Psoas muscle (tissue), 8 donors: Measurements from ENCODE around the gene ARHGAP19. TPM values are rescaled to one million over a fixed set of nuclear protein-coding genes. Genes with fewer than 3 reads are reported as not detected.
A peak's percentile ranks its signal among the peaks of the same experiment; 100 is the strongest.

Experiments used
- ATAC-seq, 4 donors: fragments of 200-7000 bp; cut with Tn5 transposase; one replicate each; pipeline ENCODE4 v1.9.1; 2020; ENCODE audit warnings: moderate library complexity in 3 of 4, mild to moderate bottlenecking in 2 of 4
- DNase-seq, 2 donors: peaks; one replicate each; pipeline ENCODE4 v3.0.0-alpha.2; 2020
- H3K27ac ChIP-seq: fragments of 200-600 bp; one replicate; pipeline ENCODE4 v1.8.0; 2022
- H3K27me3 ChIP-seq, 3 donors: fragments of 200-600 bp in 1 of 3; one replicate each; pipeline versions ENCODE4 v1.6.1 to v1.8.0; 2013 to 2022; ENCODE audit warnings: low read length in 2 of 3, mild to moderate bottlenecking in 2 of 3, moderate library complexity in 1 of 3; ENCODE audit not compliant: insufficient read depth in 3 of 3
- H3K36me3 ChIP-seq, 2 donors: fragments of 200-600 bp in 1 of 2; one replicate each; pipeline versions ENCODE4 v1.6.1 to v1.8.0; 2013 to 2022; ENCODE audit warnings: low read depth in 1 of 2, mild to moderate bottlenecking in 1 of 2, moderate library complexity in 1 of 2; ENCODE audit not compliant: insufficient read depth in 1 of 2
- H3K4me1 ChIP-seq: fragments of 200-600 bp; one replicate; pipeline ENCODE4 v1.8.0; 2022
- H3K4me3 ChIP-seq: fragments of 200-600 bp; one replicate; pipeline ENCODE4 v1.8.0; 2022; ENCODE audit warnings: mild to moderate bottlenecking
- H3K9me3 ChIP-seq: fragments of 200-600 bp; one replicate; pipeline ENCODE4 v1.8.0; 2022
- WGBS, 3 donors: extraction: QIAGEN DNeasy Blood & Tissue Kit; methylation state at CpG; one replicate each; pipeline versions ENCODE4 v1.1.6 to v1.1.7; 2013; 5-methylcytosine and 5-hydroxymethylcytosine counted together
- intact Hi-C, 2 donors: fragments of 100-400 bp; cut with DNase I; formaldehyde crosslinking; loops; one replicate each; pipeline versions ENCODE4 v1.11.0 to v1.14.2; 2022
- polyA plus RNA-seq, 3 donors: library from polyadenylated mRNA; stranded (reverse); fragments of 200-250 nt; gene quantifications; one replicate each; pipeline ENCODE4 v1.2.3, GENCODE V29; 2013
- total RNA-seq, 4 donors: library from RNA; stranded (reverse); fragmentation: NEBNext Ultra II Directional in 2 of 4; extraction: Animal tissue kit (Norgen Biotek cat#: 25700) in 2 of 4; gene quantifications; one replicate each; pipeline versions ENCODE4 v1.2.1 to v1.2.4, GENCODE V29; 2021 to 2023
- TF ChIP-seq, protein P1 (sequence below): fragments of 200-600 bp; IDR thresholded peaks from one replicate; pipeline ENCODE4 v1.8.0; 2022; ENCODE audit warnings: antibody characterized with exemption
- donor health status: healthy with polysubstance abuse.
- donor health status: DM: no; HTN: no; CAD: no; lungs with moderate emphysema.
- donor health status: Bipolar disorder and iron deficiency.
- donor health status: healthy.
- donor health status: DM: yes; HTN: yes; CAD: no.
- donor health status: DM: no; HTN: no; CAD: no.
- donor health status: DM: no; HTN: no; CAD: no.
- donor health status: DM: yes; HTN: yes; CAD: no.

The ARHGAP19 gene
- total and polyA plus RNA-seq, 7 donors: 0.77 to 3.9 (median 1.8) TPM

- TF ChIP-seq, protein P1, sequence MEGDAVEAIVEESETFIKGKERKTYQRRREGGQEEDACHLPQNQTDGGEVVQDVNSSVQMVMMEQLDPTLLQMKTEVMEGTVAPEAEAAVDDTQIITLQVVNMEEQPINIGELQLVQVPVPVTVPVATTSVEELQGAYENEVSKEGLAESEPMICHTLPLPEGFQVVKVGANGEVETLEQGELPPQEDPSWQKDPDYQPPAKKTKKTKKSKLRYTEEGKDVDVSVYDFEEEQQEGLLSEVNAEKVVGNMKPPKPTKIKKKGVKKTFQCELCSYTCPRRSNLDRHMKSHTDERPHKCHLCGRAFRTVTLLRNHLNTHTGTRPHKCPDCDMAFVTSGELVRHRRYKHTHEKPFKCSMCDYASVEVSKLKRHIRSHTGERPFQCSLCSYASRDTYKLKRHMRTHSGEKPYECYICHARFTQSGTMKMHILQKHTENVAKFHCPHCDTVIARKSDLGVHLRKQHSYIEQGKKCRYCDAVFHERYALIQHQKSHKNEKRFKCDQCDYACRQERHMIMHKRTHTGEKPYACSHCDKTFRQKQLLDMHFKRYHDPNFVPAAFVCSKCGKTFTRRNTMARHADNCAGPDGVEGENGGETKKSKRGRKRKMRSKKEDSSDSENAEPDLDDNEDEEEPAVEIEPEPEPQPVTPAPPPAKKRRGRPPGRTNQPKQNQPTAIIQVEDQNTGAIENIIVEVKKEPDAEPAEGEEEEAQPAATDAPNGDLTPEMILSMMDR: no peak
- Histone ChIP-seq H3K27ac (no peak overlapping the region), H3K36me3 (no peaks in the 10 kb centered on the region), H3K9me3 (no peaks in the 10 kb centered on the region), H3K4me3 (no peak overlapping the region), H3K4me1 (peaks cover 9% of the 10 kb centered on the region), H3K27me3 (no peaks in the 10 kb centered on the region)
- ATAC-seq (no peak), DNase-seq (no peak)
- 84 to 98% (median 87%) methylated on average over 4 of the region's 4 CpGs for WGBS, 3 donors
- intact Hi-C loops: no loop called here
These were observed 18.7 kb upstream of the ARHGAP19 start for GRCh38 chr10:97311111-97311626.

DNA sequence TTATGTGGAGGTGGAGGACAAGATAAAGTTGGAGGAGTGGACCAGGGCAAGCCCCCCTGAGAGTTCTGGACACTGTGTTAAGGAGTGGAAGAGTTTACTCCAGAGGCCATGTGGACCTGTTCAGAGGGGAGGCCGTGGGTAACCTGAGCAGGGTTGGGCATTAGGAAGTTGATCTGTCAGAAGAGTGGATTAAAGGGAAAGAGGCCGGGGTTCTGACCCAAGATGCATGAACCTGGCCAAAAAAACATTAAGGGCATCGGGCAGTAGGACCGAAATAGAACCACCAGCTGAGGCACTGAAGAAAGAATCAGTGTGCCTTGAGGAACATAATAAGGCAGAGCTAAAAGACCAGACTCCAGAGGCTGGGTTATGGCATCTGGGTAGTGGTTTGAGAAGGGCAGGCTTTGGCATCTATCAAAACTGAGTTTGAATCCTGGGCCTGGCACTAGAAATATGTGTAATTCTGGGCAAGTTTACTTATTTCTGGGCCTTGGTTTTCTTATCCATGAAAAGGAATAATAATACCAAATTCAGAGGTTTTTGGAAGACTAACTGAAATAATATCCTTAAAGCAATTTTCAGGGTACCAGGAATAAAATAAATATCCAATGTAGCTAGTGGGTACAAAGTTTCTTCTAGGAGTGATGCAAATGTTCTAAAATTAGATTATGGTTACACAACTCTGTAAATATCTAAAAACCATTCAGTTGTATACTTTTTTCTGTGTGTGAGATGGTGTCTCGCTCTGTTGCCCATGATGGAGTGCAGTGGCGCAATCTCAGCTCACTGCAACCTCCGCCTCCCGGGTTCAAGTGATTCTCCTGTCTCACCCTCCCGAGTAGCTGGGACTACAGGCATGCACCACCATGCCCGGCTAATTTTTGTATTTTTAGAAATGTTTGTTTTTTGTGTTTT lies 15.7 kb upstream of the ARHGAP19 start:
- ATAC-seq (peak; percentile 46 to 77 (median 66)), DNase-seq (no peak)
- no peaks in the 10 kb centered on the region for H3K9me3 ChIP-seq
- peak overlapping the region; percentile 68 for H3K27ac ChIP-seq
- H3K27me3 ChIP-seq: no peaks in the 10 kb centered on the region
- intact Hi-C loops: no loop called here
- H3K4me3 ChIP-seq: no peak overlapping the region
- 57 to 73% (median 63%) methylated on average over 10 of the region's 10 CpGs for WGBS, 3 donors
- TF ChIP-seq, protein P1: no peak
- peaks cover 9% of the 10 kb centered on the region for H3K4me1 ChIP-seq
- no peaks in the 10 kb centered on the region for H3K36me3 ChIP-seq

- TF ChIP-seq, protein P1: no peak
- DNase-seq (no peak), ATAC-seq (peak in 3 of 4 donors; percentile 3 to 42 (median 26))
- Histone ChIP-seq H3K27ac (peak overlapping the region; percentile 68), H3K4me3 (no peak overlapping the region), H3K36me3 (no peaks in the 10 kb centered on the region), H3K27me3 (no peaks in the 10 kb centered on the region), H3K9me3 (no peaks in the 10 kb centered on the region), H3K4me1 (peaks cover 9% of the 10 kb centered on the region)
- intact Hi-C loops: no loop called here
- 31 to 70% (median 59%) methylated on average over 1 of the region's 1 CpG for WGBS, 3 donors
These were observed 15.0 kb upstream of the ARHGAP19 start for GRCh38 chr10:97307441-97307840.

GRCh38 chr10:97302088-97302791 lies 9.8 kb upstream of the ARHGAP19 start:
- no peak overlapping the region for H3K4me3 ChIP-seq
- H3K27ac ChIP-seq: no peak overlapping the region
- DNase-seq: no peak
- intact Hi-C loops: no loop called here
- TF ChIP-seq, protein P1: no peak
- no peaks in the 10 kb centered on the region for H3K4me1 ChIP-seq
- no peak for ATAC-seq
- H3K36me3 ChIP-seq: no peaks in the 10 kb centered on the region
- peaks cover 0 to 2% (median 0%) of the 10 kb centered on the region in 3 donors for H3K27me3 ChIP-seq
- H3K9me3 ChIP-seq: no peaks in the 10 kb centered on the region
- WGBS, 3 donors: 89 to 92% (median 90%) methylated on average over 11 of the region's 11 CpGs
